RWPE1 (cell line): Measurements from ENCODE around the gene FLNC.

Experiments used
- CTCF ChIA-PET: fragments of 350-600 bp; sonication (Branson Sonifier 250); formaldehyde crosslinking; extraction: SDS; loops from one replicate; lab custom pipeline; 2021; lab: Yijun Ruan, JAX
- POLR2A ChIA-PET: fragments of 400-600 bp; formaldehyde crosslinking; extraction: SDS; loops from one replicate; lab custom pipeline; 2020; ENCODE audit warnings: antibody characterized with exemption; ENCODE audit not compliant: low non-redundant PET; lab: Yijun Ruan, JAX
- DNase-seq: peaks from one replicate; pipeline ENCODE4 v3.0.0; 2012; ENCODE audit warnings: low spot score
- H3K27ac ChIP-seq: fragments of 450-650 bp; 2 replicates; pipeline ENCODE4 v1.5.1; 2017
- CTCF ChIP-seq: fragments of 450-650 bp; conservative IDR thresholded peaks from 2 replicates; pipeline ENCODE4 v1.5.1; 2017; ENCODE audit warnings: low read depth, mild to moderate bottlenecking

Gene FLNC

GRCh38 chr7:128869944-128870285 is 39.7 kb downstream of the FLNC start:
- CTCF ChIA-PET = no interaction called here
- POLR2A ChIA-PET = no interaction called here
- TF ChIP-seq CTCF = no peak

GRCh38 chr7:128871050-128871449 is 40.8 kb downstream of the FLNC start:
- ChIA-PET CTCF (no interaction called here), POLR2A (no interaction called here)
- H3K27ac ChIP-seq = no peak overlapping the region
- no peak for TF ChIP-seq CTCF
- DNase-seq = no peak

More at GRCh38 chr7:128869944-128870285, 39.7 kb downstream of the FLNC start:
- no peak for DNase-seq
- no peak overlapping the region for H3K27ac ChIP-seq

DNA sequence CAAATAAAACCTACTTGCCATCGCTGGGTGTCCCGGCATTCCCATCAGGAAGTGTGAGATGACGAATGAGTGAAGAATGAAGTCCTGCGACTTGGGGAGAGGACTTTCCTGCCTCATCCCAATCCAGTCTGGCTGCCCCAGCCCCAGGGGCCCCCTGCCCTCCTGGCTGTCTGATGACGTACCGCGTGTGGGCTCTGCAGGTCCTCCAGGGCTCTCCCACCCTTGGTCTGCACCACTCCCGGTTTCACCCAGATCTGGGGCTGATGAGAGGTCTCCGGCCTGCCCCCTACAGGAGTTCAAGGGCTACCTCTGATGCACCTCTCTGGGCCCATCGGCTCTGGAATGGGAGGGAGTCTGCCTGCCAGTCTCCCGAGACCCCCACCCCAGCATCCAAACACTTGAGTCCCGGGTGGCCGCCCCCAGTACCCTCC is 42.2 kb downstream of the FLNC start:
- peak; percentile 54 for DNase-seq
- POLR2A ChIA-PET = no interaction called here
- TF ChIP-seq CTCF = no peak
- CTCF ChIA-PET = interaction anchor here (1.9 kb wide), 1 partner anchor 11 kb away, joined by 9 read pairs; no protein-coding TSS in a partner anchor
- H3K27ac ChIP-seq = no peak overlapping the region

GRCh38 chr7:128873234-128873633 is 43.0 kb downstream of the FLNC start:
- ChIA-PET CTCF (interaction anchor here (0.6 to 1.9 kb wide), 2 partner anchors 11 to 100 kb away, joined by 4 to 9 read pairs; no protein-coding TSS in a partner anchor), POLR2A (no interaction called here)

GRCh38 chr7:128874140-128875031 is 44.2 kb downstream of the FLNC start:
- no peak for DNase-seq
- H3K27ac ChIP-seq = no peak overlapping the region
- no peak for TF ChIP-seq CTCF
- CTCF ChIA-PET = interaction anchor here (2.1 kb wide), 1 partner anchor 9 kb away, joined by 13 read pairs; no protein-coding TSS in a partner anchor
- POLR2A ChIA-PET = no interaction called here

More at GRCh38 chr7:128873234-128873633, 43.0 kb downstream of the FLNC start:
- no peak for TF ChIP-seq CTCF
- DNase-seq = no peak
- H3K27ac ChIP-seq = no peak overlapping the region

- ChIA-PET POLR2A (no interaction called here), CTCF (interaction anchor here (2.1 kb wide), 1 partner anchor 8 kb away, joined by 13 read pairs; no protein-coding TSS in a partner anchor)
- DNase-seq = no peak
- no peak for TF ChIP-seq CTCF
- H3K27ac ChIP-seq = no peak overlapping the region
These were observed 45.3 kb downstream of the FLNC start for GRCh38 chr7:128875523-128875948.
